Stimulated activated CD8-positive, alpha-beta memory T cell treated with anti-CD3 and anti-CD28 coated beads, Interleukin-15, amount 100 ng/mL, for 48 hours (primary cell): ENCODE results near the gene EPB41L2.
"Not testable (repeated sequence)": the region's sequence is repeated elsewhere in the genome, so short reads cannot be mapped to it uniquely, and the experiment has no call there.

Source experiments
- DNase-seq, 2 donors: peaks; one replicate each; pipeline ENCODE4 v3.0.0-alpha.2; 2020; ENCODE audit warnings: low read depth in 2 of 2

The EPB41L2 gene

DNA sequence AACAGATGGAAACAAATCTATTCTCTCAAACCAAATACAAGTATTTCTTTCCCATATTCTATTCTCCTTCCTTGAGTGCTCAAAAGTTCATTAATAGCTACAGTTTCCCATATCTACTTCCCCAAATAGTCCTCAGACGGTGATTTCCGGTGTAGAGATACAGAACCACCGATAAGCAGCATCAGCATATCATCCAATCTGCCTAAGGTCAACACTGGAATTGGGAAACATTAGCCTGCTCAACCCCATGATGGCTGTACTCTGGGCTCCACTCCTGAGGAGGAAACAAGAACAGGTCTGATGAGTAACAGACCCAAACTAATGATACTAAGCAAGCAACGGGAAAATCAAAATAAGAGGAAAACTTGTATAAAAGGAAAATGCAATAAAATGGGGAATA lies 115.6 kb downstream of the EPB41L2 start:
- DNase-seq = no peak

- no peak for DNase-seq
These were observed 117.0 kb downstream of the EPB41L2 start for GRCh38 chr6:130946076-130946475.

- no peak for DNase-seq
These were observed 117.6 kb downstream of the EPB41L2 start for GRCh38 chr6:130945401-130945919.

DNA sequence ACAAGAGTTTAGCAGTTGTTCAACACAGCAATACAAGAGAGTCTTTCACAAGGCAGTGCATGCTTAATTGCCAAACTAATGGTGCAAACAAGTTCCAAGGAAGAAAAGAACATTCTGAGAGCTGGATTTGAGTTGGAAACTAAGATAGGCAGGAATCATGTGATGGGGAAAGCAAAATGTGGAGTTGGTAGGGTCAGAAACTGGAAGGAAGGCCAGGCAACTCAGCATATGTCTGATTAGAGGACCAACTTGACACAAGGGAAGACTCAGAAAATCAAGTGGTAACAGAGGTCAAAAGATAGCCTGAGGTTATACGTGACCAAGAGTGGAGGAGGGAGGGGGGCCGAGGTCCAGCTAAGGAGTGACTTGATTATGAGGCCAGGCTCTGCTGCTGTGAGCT lies 118.6 kb downstream of the EPB41L2 start:
- no peak for DNase-seq

GRCh38 chr6:130943738-130944137 lies 119.3 kb downstream of the EPB41L2 start:
- no peak for DNase-seq

GRCh38 chr6:130942752-130943151 lies 120.3 kb downstream of the EPB41L2 start:
- DNase-seq = not testable (repeated sequence)

DNA sequence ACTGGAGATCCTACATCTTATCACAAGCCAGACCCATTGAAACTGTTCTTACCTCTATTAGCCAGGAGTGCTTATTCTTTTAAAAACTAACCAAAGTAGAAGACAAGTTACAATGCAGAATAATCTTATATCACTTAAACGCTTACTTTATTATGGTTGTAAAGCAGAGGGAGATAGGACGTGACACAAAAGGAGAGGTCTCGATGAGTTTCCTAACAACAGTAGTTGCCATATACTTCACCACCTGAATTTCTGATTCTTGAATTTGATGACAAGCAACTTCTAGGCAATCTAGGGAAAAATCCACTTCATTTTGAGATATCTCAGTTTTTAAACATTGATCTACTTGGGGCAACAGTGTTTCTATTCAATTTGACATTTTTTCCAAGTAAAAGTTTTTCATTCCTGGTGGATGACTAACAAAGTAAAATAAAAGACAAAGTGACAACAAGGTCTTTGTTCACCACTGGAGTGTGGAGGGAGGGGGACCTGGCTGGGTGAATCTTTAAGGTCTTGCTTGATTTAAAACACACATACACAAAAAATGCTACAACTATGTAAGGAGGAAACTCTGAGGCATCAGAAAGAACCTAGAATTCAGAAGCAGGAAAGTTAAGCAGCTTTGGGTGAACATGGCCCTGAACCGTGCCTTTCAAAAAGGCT lies 125.0 kb downstream of the EPB41L2 start:
- no peak for DNase-seq

GRCh38 chr6:130936933-130937332 lies 126.1 kb downstream of the EPB41L2 start:
- no peak for DNase-seq

DNA sequence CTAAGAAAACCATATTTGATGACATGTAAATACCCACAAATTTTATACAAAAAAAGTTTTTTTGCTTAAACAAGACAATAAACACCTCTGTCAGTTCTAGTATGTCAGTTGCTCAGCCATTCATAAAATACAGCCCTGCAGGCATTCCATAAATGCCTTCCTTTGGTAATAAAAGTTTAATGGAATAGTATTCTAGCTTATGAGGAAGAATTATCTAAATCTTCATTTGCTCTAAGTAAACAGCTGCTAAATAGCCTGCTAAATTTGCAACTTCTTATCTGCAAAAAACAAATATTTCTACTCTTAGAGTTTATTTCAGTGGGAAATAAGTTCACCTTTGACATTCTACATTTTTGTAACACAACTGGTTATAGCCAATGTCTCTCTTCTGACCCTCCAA lies 127.1 kb downstream of the EPB41L2 start:
- DNase-seq = no peak

DNA sequence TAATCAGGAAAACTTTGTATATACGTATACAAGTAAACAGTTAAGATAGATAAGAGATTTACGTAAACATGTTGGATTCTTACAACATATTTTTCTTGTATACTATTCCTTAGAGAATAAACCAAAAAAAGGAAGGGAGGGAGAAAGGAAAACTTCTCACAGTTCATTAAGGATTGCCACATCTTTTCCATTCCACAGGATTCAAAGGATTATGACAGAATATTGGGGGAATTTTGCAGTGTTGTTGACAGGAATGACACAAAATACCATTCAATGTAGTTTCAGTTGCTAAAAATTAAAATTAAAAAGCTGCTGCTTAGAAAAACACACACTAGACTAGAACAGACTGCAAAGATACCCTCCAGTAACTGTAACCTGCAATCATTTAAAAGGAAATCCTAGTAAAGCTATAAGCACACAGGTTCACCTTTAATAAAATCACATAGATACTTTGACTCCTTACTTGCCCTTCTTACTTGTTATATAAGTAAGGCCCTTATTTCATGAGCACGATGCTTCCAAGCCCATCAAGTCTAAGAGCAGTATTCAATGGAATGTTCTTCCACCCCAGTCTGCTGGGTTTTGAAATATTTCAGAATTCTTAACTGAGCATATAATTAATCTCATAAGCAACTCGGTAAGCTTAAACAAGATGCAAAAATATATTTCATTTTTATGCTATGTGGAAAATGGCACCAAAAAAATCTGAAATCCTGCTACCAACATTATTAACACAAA lies 128.0 kb downstream of the EPB41L2 start:
- DNase-seq = no peak

DNA sequence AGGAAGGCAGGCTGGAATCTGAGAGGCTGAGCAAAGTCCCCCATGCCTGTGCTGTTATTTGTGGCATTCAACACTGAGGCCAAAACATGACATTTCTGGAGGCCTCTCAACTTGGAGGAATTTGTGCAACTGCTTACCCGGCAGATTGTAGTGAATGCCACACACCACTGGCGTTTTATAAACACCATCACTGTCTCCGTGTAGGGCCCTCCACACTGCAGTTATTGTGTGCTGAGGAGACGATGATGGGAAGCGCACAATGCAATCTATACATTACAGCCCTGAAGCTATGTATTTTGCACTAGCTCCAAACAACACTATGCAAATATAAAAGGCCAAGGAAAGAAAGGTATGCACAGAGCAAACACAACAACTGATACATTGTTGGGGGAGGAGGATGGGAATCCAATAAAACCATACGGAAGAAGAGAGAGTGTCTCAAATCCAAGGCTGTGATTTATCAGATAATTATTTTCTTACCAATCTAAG lies 129.3 kb downstream of the EPB41L2 start:
- DNase-seq = no peak

DNA sequence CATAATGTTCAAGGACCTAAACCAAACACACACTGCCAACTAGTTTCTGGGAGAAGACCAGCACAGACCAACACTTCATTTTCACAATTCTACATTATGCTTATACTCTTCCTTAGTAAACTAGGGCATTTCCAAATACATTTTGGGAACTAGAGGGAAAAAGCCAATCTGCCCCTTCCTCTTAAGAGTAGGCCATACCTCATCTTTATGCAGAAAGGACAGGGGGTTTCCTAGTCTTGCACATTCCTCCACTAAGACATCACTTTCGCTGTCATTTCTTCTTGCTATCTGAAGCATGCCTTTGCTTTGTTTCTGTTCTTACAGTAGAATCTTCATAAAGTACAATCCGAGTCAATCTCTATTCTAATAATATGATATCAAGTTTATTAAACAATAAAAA lies 130.1 kb downstream of the EPB41L2 start:
- no peak for DNase-seq

- no peak for DNase-seq
These were observed 130.6 kb downstream of the EPB41L2 start for GRCh38 chr6:130932438-130932837.

DNA sequence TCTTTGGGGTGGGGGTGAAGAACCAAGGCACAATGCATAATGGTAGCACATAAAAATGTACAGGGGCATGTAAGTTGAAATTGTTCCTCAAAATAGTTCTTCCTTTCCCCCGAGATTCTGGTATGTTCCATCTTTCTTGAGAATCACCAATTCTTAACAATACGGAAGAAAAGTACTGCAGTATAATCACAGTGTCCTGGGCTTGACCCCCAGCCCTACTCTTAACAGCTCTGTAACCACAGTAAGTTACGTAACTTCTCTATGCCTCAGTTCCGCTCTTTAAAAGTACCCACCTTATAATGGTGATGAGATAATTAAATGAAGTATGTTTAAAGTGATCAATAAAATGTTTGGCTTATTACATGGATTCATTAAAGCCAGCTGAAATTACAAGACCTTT lies 131.4 kb downstream of the EPB41L2 start:
- no peak for DNase-seq

GRCh38 chr6:130929036-130929678 lies 133.9 kb downstream of the EPB41L2 start:
- DNase-seq = no peak

- no peak for DNase-seq
These were observed 134.7 kb downstream of the EPB41L2 start for GRCh38 chr6:130928158-130928912.

- DNase-seq = no peak
These were observed 135.7 kb downstream of the EPB41L2 start for GRCh38 chr6:130927305-130927704.

DNA sequence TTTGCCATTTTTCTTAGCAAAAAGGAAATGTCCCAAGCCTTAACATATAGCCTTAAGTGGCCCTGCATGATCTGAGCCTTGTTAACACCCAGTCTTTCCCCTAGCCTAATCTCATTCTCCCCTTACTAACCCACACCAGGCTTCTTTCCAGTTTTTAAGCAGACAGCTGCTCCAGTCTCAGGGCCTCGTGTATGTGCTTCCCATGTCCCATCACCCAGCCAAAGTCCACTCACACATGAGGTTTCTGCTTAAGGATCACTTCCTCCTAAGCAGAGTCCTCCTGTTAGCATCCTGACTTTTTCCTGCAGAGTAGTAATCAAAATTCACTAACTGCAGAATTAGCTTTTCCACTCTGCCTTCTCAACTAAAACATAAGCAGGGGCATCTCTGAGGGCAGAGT lies 139.7 kb downstream of the EPB41L2 start:
- no peak for DNase-seq

DNA sequence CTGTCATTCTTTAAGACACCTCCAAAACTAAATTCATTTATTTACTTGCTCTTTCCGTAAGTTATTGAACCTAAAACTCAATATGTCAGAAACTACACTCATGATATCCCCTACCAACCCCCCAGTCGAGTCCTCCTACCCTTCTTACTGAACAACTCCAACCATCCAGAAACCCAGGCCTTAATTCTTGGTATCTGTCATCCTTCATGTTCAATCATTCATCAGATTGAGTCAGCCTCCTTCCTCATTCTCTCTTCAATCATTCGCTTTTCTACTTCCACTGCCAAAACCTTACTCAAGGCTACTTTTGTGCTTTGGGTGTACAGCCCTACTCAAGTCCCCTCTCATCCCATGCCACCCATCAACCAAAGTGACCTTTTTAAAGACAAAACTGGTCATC lies 140.1 kb downstream of the EPB41L2 start:
- DNase-seq = no peak

GRCh38 chr6:130920969-130921368 lies 142.1 kb downstream of the EPB41L2 start:
- DNase-seq = no peak

DNA sequence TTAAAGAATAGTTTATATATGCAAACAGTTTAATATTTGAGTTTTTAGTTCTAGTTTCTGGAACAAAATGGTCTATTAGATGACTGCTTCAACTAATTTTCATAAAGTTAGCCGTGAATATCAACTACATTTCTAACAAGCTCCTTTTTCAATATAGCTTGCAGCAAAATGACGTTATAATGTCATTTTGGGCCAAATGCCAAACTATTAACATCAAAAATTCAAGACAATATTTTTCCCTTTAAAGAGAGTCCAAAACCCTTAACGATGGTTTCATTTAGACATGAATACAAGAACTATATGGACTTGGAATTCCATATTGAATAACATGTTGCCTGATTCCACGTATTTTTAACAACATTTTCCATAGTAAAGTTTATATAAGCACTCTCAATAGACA lies 144.9 kb downstream of the EPB41L2 start:
- DNase-seq = no peak

GRCh38 chr6:130915606-130916005 lies 147.4 kb downstream of the EPB41L2 start:
- not testable (repeated sequence) for DNase-seq
